HuH-7 (cell line): ENCODE data around the gene PRICKLE1.
A peak's percentile ranks its signal among the peaks of the same experiment; 100 is the strongest.

Experiments
- DNase-seq: peaks from one replicate; pipeline ENCODE4 v3.0.0; 2011; ENCODE audit warnings: low spot score

PRICKLE1 gene

DNA sequence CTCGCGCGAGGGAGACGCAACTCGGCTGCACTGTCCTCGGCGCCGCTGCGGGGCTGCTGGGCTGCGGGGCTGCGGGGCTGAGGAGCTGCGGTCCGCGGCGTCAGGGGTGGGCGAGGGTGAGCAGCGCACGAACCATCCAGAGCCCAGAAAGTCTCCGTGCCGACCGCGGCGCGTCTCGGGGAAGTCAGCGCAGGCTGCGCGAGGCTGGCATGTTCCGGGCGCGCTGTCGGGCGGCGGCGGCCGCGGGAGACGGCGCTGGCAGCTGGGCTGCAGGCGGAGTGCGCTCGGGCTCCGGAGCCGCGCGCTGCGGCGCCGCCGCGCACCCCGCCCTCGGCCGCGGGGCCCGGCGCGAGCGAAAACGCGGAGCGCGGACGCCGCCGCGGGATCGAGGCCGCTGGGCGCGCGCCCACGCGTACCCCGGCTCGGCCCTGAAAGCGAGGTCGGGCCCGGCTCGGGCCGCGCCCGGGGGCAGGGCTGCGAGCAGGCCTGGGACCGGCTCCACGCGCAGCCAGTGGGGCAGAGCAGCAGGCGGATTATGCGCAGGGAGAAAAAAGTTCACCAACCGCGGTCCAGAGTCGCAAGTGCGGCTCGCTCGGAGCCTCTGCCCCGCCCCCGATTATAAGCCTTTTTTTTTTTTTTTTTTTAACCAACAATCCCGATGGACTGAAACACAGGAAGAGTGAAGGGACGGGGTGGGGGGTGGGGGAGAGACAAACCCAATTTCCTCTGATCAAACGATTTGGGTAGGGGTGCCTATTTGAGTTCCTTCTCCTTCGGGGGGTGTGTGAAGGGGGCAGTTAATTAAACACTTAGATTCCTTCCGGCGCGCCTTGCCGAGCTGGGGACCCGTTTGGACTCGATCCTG, at the start of gene PRICKLE1:
TSS of gene PRICKLE1 (minus strand) at position 282 of the 865 bp plus-strand sequence. CDS start 117,230 bp downstream, outside the sequence.
- peak; percentile 39 for DNase-seq

DNA sequence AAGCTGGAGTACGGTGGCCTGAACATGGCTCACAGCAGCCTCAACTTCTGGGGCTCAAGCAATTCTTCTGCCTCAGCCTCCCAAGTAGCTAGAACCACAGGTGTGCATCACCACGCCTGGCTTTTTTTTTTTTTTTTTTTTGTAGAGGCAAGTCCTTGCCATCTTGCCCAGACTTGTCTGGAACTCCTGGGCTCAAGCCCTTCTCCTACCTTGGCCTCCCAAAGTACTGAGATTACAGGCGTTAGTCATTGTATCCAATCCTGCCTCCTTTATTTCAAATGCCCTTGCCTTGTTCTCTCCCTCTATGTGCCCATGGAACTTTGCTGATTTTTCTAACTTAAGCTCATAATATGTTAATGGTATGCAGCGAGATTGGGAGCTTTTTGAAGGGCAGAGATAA, 49.2 kb upstream of the PRICKLE1 start:
- no peak for DNase-seq

DNA sequence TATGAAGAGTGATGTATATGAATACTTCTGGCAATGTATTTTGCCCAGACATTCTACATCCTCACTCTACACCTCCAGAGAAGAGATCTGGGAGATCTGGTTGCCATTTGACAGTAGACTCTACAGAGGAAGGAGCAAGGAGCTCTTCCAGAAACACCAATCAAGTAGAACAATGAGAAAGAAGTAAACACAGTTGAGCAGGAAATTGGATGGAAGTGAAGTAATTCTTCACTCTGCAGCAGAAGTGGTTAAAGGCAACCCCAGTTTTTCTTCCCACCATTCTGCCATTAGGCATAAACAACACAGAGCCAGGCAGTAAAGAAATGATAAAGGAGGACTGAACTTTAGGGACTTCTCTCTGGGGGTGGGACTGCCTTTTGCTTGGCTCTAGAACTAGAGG, 48.5 kb upstream of the PRICKLE1 start:
- no peak for DNase-seq

DNA sequence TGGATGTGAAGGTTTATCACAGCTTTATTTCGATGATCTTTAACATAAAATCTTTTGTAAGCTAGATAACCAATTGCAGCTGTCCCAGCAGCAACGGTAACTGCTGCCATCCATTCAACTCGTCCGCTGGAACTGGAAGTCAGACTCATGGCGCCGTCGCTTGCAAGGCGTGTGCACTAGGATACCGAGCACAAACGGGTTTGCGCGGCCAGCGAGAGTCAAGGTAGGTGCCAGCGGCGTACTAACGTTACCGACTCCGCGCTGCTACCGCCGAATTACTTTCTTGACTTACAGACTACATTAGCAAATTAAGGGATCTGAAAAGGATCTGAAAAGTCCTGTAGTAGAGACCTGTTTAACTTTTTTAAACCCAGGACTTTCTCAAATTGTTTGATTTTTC, 47.4 kb upstream of the PRICKLE1 start:
- DNase-seq = no peak

DNA sequence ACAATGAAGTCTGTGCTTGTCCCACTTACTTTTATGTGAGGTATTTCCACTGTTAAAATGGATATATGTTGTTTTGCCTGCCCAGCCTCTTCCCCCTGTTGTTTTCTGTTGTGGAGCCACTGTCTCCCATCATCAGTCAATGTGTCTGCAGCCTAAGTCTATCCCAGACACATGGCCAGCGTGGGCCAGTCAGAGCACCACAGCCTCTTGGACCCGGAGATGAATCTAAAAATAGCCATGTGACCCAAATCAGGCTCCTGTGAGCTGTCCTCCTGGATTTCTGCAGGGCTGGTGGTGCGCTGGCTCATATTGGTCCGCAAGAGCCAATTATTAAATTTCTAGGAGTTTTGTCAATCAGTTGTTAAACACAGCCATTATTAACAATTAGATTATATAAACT, 44.0 kb upstream of the PRICKLE1 start:
- DNase-seq = no peak

DNA sequence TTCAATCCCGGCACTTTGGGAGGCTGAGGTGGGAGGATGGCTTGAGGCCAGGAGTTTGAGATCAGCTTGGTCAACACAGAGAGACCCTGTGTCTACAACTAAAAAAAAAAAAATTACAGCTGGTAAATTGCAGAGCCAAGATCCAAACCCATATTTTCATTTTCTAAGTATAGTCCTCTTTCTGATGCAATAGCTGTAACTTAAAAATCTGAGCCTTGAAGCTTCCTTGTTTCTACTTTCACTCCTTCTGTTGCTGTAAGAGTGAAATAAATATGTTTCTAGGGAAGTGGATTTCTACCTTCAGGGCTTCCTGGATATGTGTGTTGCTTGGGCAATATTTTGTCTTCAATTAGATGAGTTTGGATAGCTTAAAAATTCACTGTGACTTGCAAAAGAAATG, 42.0 kb upstream of the PRICKLE1 start:
- no peak for DNase-seq

DNA sequence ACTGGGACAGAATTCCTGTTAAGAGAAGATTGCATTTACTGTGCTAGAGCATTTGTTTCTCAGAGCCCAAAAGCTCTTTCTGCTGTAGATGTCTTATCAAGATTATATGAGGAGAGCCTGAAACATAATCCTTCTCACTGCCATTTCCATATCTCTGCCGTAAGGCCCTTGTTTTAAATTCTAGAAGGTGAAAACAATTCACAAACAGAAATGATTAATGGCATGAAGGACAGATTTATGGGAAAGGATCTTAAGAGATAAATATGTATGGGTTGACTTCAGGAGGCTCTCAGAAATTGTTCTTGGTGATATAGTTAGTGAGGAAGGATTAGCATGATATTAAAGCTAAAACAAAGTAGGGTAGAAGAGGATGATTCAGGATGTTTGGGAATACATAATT, 40.8 kb upstream of the PRICKLE1 start:
- DNase-seq = no peak

DNA sequence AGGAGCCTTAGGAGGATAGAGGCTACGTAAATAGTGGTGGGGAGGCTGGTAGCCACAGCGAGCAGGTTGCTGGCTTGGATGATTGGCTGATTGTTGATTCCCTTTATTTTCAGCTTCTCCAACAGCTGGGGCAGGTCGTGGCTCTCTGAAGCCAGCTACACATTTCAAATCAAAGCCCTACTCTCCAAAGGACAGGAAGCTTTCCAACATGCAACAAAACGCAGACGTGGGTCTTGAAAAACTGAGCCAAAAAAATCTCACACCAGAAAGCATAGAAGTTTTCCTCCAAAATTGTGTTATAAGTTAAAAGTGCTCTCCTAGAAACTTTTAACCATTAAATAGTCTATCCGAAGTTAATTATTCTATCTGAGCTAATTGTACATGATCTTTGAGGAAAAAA, 37.6 kb upstream of the PRICKLE1 start:
- no peak for DNase-seq

DNA sequence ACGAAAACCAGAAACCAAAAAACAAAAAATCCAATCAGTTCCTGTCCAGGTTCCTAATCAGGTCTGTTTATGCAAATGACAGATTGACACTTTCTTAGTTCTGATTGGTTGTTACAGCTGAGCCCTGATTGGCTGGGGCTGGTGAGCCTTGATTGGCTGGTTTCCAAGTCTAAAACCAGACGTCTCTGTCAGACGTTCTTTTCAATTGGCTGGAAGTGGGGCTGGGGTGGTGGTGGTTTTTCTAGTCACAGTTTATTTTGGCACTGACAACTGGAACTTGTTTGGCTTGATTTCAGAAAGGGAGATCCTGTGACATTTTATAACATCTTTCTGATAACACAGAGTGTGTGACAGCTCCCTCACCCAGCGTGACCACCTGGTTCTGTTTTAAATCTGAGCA, 36.1 kb upstream of the PRICKLE1 start:
- no peak for DNase-seq

DNA sequence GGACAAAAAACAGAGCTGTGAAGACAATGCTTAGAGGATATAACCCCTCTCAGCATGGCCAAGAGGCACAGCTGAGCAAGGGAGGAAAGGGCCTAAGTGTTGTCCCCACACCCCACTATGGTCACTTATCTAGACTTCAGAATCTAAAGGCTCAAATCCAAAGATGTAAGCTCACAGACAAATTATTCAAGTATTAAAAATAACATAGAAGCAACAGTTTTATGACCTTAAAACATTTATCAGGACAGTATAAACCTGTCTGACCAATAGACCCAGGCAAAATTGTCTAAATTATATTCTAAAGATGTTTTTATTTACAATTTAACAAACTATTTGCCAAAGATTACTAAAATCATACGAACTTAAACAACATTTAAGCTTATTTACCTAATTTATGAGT, 28.1 kb upstream of the PRICKLE1 start:
- DNase-seq = no peak

DNA sequence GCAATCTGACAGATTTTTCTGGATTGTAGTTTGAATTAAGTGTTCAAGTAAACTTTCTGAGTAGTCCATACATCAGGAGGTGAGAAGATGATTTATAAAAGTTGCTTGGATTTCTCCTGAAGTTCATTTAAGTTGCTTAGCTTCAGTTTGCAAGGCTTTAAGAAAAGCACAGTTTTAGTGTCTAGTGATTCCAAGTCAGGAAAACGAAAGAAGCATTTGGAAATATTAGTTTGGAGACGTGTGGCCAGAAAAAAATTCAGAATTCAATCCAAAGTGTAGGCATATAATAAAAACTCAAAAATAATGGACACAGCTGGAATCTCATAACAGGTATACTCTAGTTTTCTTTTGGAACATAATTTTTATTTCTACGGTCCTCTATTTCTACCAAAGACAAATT, 25.5 kb upstream of the PRICKLE1 start:
- no peak for DNase-seq

DNA sequence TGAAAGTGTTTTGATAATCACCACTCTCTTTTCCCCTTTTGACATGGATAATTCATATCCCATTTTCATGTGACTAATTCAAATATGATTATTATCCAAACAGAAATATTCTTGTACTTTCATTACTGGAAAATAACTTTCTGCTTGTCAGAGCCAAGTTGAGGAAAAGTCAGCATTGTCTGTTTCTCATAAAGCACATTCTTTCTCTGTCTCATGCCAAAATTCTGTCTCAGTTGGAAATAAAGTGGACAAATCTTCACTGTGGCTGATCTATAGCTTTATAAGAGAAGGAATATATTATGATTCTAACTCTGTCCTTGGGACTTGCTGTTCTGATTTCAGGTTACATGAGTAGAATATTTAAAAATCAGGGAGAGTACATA, 22.7 kb upstream of the PRICKLE1 start:
- no peak for DNase-seq

DNA sequence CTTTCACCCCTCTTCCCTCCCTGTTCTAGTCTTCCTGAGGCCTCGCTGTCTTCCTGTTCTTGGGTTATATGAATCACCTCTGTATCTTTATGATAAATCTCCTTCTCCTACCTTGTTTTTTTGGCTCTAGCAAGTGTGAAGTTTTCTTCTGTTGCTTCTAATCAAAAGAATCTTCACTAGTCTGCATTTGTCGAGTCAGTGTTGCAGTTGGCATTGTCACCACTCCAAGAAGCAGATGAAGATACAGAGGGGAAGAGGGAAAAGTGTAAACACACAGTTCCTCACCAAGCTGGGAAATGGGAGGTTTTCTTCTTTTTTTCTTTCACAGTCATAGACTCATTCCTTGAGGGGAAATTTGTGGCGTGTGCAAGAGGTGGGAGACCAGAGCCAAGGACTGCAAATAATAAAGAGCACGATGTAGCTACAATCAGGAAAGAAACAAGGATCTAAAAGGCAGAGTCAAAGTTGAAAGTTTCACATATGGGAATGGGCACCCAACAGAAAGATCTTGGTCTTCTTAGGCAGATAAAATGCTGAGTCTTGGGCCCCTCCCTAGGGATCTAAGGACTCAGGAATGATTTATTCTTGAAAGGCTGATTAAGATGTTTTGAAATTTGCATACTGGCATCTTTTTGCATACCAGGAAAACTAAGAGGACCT, 22.2 kb upstream of the PRICKLE1 start:
- DNase-seq = no peak

DNA sequence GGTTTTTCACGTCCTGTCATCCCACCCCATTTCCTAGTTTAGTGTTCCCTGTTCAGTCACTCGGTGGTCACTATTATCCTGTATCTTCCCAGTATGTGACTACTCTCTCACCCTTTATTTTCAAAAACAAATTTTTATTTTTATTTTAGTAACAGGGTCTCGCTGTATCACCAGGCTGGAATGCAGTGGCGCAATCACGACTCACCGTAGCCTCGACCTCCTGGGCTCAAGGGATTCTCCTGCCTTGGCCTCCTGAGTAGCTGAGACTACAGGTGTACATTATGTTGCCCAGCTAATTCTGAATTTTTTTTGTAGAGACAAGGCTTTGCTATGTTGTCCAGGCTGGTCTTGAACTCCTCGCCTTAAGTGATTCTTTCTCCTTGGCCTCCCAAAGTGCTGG, 20.1 kb upstream of the PRICKLE1 start:
- DNase-seq = no peak

DNA sequence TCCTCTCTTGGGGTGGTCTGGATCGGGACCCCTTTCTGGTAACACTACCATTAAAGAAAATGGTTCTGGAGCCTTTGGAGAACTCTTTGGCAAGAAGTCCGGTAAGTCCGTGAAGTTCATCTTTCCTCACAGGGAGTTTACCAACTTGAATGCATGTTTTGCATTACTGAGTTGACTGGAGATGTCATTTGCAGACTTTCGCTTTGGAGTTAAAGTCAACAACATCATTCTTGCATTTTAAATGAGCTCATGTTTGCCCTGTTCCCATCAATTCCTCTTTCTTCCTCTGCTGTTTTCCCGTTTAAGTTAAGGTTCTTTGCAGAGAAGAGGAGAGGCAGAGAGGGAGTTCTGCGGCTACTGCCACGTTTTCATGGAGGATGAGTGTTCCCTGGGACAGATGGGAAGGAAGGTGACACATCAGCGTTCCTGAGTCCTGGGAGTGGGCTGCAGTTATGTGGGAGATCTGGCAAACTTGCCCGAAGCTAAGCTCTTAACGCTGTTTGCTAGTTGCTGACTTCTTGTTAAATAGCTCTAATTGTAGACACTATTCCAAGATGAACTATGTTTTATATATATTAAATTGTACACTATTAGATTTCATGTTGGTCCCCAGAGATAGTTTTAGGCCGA, 18.8 kb upstream of the PRICKLE1 start:
- no peak for DNase-seq

DNA sequence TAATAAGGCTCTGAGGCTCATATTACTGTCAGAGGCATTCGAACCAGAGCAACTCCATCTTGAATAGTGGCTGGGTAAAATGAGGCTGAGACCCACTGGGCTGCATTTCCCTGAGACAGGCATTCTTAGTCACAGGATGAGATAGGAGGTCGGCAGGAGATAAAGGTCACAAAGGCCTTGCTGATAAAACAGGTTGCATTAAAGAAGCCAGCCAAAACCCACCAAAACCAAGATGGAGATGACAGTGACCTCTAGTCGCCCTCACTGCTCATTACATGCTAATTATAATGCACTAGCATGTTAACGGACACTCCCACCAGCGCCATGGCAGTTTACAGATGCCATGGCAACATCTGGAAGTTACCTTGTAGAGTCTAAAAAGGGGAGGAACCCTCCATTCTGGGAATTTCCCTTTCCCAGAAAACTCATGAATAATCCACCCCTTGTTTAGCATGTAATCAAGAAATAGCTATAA, 18.1 kb upstream of the PRICKLE1 start:
- no peak for DNase-seq

DNA sequence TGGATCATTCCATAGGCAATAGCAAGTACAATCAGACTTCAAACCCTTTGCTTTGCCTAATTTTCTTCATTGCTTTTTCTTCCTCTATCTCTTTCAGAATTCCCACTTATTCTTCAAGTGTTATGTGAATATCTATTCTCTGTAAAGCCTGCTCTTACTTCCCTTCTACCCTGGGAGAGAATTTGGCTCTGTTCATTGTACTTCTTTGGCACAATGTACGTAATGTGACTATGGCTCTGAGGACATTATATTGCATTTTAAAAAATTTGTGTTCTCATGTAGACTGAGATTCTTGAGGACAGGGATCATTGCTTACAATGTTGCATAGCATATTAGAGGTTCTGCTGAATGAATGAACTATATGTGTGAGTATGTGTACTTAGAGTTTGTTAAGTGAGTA, 16.9 kb upstream of the PRICKLE1 start:
- no peak for DNase-seq

DNA sequence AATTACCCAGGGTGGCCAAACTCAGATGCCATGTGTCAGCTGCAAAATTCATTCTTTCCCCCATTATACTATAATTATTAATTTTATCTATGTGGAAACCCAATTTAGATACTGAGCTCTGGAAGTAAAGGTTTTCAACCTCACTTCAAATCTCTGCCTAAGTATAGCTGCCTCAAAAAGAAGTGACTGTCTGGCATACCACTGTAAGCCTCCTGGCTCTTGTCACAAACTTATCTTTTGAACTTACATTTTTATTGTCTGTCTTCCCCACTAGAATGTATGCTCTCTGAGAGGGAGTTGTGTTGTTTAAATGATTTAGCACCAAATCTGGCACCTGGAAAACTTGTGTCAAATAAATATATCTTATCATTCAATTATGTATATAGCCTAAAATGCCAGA, 16.1 kb upstream of the PRICKLE1 start:
- DNase-seq = no peak

DNA sequence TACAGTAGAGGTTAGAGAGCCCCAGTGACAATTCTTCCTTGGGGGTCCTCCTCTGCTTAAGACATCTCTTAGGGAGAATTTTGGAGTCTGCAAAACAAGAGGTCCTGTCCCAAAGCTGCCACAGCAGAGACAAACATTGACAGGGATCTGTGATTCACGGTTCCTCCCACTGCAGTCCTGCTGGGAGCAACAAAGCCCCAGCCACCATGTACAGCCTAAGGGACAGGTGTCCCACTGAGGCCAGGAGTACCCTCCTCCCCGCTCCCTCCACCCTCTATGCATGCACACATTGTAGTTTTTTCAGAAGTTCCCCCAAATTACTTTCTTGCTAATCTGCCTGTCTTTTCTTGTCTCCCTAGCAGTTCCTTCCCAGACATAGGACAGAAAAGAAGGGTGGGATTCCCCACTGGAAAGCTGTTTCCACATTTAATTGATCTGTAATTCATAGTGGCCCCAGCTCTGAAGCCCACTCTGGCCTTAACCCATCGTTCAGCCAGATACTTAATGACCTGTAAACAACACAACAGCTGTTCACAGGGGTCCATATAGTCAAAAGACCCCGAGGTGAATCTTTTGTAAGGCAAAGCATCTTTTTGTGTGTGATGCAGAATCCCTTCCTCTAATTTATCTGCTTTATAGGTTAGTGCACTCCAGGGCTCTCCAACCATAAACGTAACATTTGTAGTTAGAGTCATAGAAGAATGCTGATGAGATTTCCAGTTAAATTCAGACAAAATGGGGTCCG, 13.9 kb upstream of the PRICKLE1 start:
- DNase-seq = no peak

DNA sequence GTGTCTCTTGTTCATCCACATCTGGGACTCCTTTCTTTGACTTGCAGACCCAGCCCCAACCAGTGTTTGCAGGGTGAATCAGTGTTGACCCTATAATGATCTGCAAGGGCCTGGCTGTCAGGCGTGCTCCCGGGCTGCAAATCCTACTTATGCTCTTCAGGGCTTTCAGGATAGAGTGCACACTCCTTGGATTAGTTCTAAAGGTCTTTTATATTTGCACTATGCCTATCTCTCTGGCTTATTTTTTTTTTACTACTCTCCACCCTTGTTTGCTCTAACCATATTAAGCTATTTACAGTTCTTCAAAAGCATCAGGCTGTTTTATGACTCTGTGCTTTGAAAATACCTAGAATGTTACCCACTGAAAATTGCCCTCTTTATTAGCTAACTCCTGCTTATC, 4.3 kb upstream of the PRICKLE1 start:
- no peak for DNase-seq

DNA sequence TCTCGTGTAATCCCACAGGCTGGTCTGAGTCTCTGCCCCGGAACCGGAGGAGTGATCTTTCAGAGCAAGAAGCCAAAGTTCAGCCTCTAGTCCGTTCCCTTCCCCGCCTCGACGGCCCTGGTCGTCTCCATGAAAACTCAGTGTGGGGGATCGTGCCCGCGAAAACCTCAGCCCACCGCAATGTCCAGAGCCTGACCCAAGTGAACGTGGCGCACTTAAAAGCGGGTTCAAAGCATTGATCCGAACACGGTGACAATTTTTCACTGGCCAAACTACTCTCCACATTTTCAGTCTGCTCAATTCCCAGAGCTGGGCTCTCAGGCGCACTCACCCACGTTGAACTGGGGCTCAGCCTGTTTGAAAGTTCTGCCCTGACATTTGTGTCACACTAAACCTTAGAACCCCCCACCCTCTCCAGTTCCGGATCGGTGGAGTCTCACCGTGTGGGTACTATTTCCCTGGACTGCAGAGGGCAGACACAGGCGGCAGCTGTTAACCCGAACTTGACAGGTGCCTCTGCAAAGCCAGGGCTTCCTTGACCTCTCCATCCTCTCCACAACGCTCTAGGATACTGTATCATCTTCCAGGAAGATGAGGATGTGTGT, 886 bp upstream of the PRICKLE1 start:
- peak; percentile 28 for DNase-seq
